Thoracic aorta (tissue), 2 donors: ENCODE results near the gene C1QA. TPM values are rescaled to one million over a fixed set of nuclear protein-coding genes. Genes with fewer than 3 reads are reported as not detected.

Source experiments
- ATAC-seq: fragments of 150-250 bp; one replicate; pipeline ENCODE4 v1.8.0; 2017; ENCODE audit warnings: low read depth; ENCODE audit not compliant: insufficient number of reproducible peaks, low FRiP score
- DNase-seq: peaks from one replicate; pipeline ENCODE4 v3.0.0-alpha.2; 2020; ENCODE audit warnings: low spot score
- H3K27ac ChIP-seq, 2 donors: fragments of 200-600 bp; sonication (generic); 1 replicate in 1 of 2; 2 replicates in 1 of 2; pipeline ENCODE4 v1.5.1; 2016; ENCODE audit warnings: mild to moderate bottlenecking in 2 of 2, moderate library complexity in 2 of 2
- H3K27me3 ChIP-seq: fragments of 200-600 bp; sonication (generic); replicated peaks from 2 replicates; pipeline ENCODE4 v1.6.0; 2016; ENCODE audit warnings: mild to moderate bottlenecking; ENCODE audit not compliant: insufficient read depth
- H3K36me3 ChIP-seq: fragments of 200-600 bp; sonication (generic); one replicate; pipeline ENCODE4 v1.5.1; 2016
- H3K4me1 ChIP-seq, 2 donors: fragments of 200-600 bp; sonication (generic); 1 replicate in 1 of 2; 2 replicates in 1 of 2; pipeline versions ENCODE4 v1.5.1 to v1.6.0; 2016; ENCODE audit warnings: low read depth in 2 of 2, mild to moderate bottlenecking in 1 of 2; ENCODE audit not compliant: control insufficient read depth in 1 of 2
- H3K4me3 ChIP-seq: fragments of 200-600 bp; sonication (generic); 2 replicates; pipeline ENCODE4 v1.5.1; 2016; ENCODE audit warnings: mild to moderate bottlenecking
- H3K9me3 ChIP-seq: fragments of 200-600 bp; sonication (generic); 2 replicates; pipeline ENCODE4 v1.5.1; 2016
- total RNA-seq, 2 donors: library from RNA; depleted of rRNA; stranded (reverse); fragments of >200 nt; gene quantifications; one replicate each; pipeline versions ENCODE4 v1.1.0 to v1.2.3, GENCODE V29; 2016
- TF ChIP-seq, protein P1 (sequence below): fragments of 200-600 bp; sonication (generic); IDR thresholded peaks from one replicate; pipeline ENCODE4 v1.5.1; 2019; ENCODE audit warnings: antibody characterized with exemption

Gene C1QA
- total RNA-seq, 2 donors from 2014 or later, result 234 to 501 TPM

DNA sequence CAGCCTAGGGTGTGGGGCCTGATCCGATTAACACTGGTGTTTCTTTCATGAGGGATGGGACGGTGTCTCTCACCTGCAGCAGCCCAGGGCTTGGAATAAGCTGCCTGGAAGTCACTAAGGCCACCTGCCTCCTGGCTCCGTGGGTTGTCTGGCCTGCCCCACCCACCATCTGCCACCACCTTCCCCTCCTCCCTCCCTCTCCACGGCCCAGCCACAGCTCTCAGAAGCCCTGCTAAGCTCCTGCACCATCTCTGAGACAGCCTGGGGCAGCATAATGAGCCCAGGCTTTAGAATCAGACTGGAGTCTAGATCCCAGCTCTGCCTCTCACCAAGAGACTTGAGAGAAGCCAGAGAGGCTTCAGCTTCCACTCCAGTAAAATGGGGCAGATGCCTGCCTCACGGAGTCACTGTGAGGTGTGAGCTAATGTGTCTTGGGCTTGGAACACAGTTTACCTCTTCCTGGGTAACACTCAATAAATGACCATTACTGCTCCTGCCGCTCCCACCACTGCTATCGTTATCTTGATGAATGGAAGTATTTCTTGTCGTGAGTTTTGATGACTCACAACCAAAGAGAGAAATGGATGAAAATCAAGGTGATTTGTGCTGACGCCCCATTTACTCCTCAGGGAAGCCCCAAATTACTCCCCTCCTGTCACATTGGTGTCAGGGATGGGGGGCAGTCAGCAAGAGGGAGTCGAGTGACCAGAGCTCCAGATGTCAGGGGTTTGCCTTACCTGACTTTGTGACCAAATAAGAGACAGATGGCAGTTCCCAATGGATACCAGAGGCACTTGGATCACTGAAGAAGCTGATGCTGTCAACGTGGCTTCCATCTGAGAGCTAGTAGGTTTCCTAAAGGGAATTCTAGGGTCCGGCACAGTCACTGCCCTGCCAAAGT, 23.5 kb upstream of the C1QA start:
- H3K4me1 ChIP-seq, result no peaks in the 10 kb centered on the region
- H3K9me3 ChIP-seq, result no peaks in the 10 kb centered on the region
- H3K4me3 ChIP-seq, result no peak overlapping the region
- ATAC-seq (no peak), DNase-seq (no peak)
- no peak overlapping the region for H3K27ac ChIP-seq
- H3K36me3 ChIP-seq, result no peaks in the 10 kb centered on the region
- no peaks in the 10 kb centered on the region for H3K27me3 ChIP-seq
- TF ChIP-seq, protein P1, sequence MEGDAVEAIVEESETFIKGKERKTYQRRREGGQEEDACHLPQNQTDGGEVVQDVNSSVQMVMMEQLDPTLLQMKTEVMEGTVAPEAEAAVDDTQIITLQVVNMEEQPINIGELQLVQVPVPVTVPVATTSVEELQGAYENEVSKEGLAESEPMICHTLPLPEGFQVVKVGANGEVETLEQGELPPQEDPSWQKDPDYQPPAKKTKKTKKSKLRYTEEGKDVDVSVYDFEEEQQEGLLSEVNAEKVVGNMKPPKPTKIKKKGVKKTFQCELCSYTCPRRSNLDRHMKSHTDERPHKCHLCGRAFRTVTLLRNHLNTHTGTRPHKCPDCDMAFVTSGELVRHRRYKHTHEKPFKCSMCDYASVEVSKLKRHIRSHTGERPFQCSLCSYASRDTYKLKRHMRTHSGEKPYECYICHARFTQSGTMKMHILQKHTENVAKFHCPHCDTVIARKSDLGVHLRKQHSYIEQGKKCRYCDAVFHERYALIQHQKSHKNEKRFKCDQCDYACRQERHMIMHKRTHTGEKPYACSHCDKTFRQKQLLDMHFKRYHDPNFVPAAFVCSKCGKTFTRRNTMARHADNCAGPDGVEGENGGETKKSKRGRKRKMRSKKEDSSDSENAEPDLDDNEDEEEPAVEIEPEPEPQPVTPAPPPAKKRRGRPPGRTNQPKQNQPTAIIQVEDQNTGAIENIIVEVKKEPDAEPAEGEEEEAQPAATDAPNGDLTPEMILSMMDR, result no peak

DNA sequence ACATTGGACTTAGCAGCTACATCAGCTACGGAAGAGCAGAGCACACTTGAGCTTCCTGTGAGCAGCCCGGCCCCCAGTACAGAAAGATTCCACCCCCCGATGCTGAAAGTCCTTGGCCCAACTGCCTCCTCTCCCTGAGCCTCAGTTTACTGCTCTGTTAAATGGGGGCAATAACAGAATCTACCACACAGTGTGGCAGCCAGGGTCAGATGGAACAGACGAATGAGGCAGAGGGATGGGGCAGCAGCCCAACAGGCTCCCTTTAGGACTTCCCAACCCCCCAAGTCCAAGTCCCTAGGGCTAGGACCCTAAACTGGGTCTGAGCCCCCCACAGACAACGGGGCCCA, 22.9 kb upstream of the C1QA start:
- DNase-seq, result no peak
- no peak overlapping the region for H3K27ac ChIP-seq
- TF ChIP-seq, protein P1, result no peak
- no peak overlapping the region for H3K4me3 ChIP-seq
- ATAC-seq, result no peak
- no peaks in the 10 kb centered on the region for H3K36me3 ChIP-seq
- no peaks in the 10 kb centered on the region for H3K27me3 ChIP-seq
- no peaks in the 10 kb centered on the region for H3K9me3 ChIP-seq
- no peaks in the 10 kb centered on the region for H3K4me1 ChIP-seq

DNA sequence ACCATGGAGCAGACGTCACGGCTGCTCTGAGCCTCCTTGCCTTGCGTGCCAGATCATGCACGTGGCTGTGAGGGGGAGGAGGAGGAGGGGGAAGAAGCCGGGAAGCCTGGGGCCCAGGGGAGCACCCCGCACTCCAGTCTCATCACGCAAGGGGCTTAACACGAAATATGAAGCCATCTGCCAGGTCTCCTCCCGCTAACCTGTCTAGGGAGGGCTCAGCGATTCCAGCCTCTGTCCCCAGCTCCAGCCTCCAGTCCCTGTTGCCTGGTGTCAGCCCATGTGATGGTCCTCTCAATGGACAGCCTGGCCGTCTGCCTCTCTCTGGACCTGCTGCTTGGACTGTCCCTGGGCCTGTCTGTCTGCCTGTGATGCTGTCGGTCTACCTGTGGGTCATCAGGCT, 22.5 kb upstream of the C1QA start:
- no peaks in the 10 kb centered on the region for H3K36me3 ChIP-seq
- no peak for DNase-seq
- no peak overlapping the region for H3K4me3 ChIP-seq
- TF ChIP-seq, protein P1, result no peak
- no peaks in the 10 kb centered on the region for H3K9me3 ChIP-seq
- H3K4me1 ChIP-seq, result no peaks in the 10 kb centered on the region
- no peaks in the 10 kb centered on the region for H3K27me3 ChIP-seq
- H3K27ac ChIP-seq, result no peak overlapping the region
- no peak for ATAC-seq

DNA sequence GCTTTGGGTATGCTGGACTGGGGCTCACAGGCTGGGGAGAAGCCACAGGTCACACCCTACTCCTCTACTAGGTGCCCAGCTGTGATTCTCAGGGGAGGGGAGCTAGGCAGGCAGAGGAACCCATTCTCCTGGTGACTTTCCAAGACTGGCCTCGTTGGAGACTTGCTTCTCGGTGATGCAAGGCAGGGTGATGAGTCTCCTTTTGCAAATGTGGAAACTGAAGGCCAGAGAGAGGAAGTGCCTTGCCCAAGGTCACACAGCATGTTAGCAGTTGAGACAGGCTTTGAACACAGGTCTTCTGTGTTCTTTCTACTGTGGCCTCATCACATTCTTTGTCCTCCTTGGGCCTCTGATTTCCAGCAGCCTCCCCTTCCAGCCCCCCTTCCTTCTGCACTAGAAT, 20.5 kb upstream of the C1QA start:
- ATAC-seq (no peak), DNase-seq (no peak)

DNA sequence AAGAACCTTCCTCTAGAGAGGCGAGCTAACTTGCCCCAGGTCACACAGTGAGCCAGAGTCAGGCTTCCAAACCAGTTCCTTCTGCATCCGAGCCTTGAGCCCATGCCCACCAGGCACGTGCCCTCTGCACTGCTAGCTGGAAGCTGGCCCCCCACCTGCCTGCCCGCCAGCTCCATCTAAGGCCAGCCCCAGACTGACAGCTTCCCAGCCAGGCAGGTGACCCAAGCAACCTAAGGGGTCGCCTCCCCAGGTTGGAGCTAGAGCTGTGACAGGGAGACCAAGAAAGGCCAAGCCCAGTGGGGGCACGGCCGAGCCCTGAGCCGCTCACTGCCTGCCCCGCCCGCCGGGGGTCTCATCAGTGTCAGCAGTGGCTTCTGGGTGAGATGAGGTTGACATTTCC, 19.9 kb upstream of the C1QA start:
- Histone ChIP-seq H3K4me1 (no peaks in the 10 kb centered on the region), H3K9me3 (no peaks in the 10 kb centered on the region), H3K27ac (no peak overlapping the region), H3K27me3 (no peaks in the 10 kb centered on the region), H3K4me3 (no peak overlapping the region), H3K36me3 (no peaks in the 10 kb centered on the region)
- DNase-seq (no peak), ATAC-seq (no peak)
- TF ChIP-seq, protein P1, result no peak

More for the DNA sequence above, 20.5 kb upstream of the C1QA start:
- Histone ChIP-seq H3K27ac (no peak overlapping the region), H3K4me3 (no peak overlapping the region), H3K27me3 (no peaks in the 10 kb centered on the region), H3K36me3 (no peaks in the 10 kb centered on the region), H3K9me3 (no peaks in the 10 kb centered on the region), H3K4me1 (no peaks in the 10 kb centered on the region)
- TF ChIP-seq, protein P1, result no peak
